GM19099 (cell line): ENCODE results near the gene APLF.

Experiments
- POLR2A ChIP-seq: IDR thresholded peaks from 3 replicates; pipeline ENCODE4 v1.6.1; 2011; ENCODE audit warnings: low read depth; ENCODE audit not compliant: insufficient read length; ENCODE audit errors: extremely low read depth

APLF gene

DNA sequence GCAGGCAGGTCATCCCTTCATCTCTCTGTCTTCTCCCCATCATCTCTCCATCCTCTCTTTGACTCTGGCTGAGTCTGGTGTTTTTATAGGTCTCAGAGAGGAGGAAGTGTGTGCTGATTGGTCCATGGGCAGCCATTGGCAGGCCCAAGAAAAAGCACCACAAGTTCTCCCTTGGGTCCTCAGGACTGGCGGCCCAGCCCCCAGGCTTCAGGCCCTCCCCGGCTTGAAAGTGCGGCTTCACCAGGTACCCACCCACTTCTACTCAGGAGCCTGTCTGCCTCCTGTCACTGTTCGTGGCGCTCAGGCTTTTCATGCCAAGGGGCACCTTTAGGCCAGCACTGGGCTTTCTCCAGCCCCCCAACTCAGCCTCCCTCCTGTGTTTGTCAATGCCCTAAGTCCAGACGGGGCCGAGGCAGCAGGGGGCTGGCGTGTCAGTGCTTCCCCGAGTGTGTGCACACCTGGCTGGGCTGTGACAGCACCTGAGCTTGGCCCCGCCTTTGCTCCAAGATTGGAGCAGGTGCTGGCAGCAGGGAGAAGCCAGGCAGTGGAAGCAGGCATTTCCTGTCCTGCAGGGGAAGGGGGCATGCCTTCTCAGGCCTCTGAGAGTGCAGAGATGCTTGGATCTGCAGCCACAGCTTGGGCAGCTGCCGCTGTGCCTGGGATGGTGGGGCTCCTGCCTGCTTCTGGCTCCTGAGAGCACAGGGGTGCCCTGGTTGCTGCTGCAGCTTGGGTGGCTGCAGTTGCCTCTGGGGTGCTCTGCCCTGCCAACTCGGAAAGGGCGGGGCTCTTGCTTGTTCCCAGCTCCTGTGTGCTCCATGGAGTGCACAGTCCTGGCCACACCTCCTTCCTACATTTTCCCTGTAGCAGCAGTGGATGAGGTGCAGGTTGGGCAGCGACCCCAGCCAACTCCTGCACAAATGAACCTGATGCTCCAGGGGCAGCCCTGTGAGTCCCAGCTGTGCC, 34.4 kb upstream of the APLF start:
- no peak for TF ChIP-seq POLR2A

GRCh38 chr2:68434981-68435380, 32.4 kb upstream of the APLF start:
- TF ChIP-seq POLR2A: no peak

- no peak for TF ChIP-seq POLR2A
Measured at GRCh38 chr2:68435615-68436014, 31.8 kb upstream of the APLF start.

GRCh38 chr2:68436270-68436669, 31.1 kb upstream of the APLF start:
- no peak for TF ChIP-seq POLR2A

DNA sequence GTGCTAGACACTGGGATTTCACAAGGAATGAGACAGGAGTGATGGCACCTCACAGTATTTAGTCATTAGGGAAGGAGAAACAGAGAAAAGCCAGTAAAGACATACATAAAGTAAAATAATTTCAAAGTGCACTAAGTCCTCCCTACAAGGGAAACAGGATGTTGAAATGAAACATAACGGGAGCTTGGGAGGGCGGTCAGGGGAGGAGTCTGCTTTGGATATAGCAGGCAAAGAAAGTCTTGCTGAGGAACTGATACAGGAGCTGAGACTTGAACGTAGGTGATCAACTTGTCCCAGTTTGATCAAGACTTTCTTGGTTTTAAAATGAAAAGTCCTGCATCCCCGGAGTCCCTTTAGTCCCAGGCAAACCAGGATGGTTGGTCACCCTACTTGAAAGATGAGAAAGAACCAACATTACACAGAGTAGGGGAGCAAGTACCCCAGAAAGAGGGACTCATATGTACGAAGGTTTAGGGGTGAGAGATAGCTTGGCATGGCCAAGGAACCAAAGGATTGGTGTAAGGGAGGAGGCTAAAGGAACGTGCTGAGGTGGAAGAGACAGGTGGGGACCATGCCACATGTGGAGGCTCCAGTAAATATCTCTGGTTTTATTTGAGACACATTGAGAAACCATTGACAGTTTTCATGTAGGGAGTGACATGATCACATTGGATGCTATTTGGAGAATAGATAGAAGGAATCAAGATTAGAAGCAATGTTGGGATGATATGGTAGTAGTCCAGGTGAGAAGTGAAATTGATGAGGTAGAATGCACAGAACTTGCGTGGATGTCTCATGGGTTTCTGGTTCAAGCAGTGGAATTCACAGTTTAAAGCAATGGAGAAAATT, 28.7 kb upstream of the APLF start:
- TF ChIP-seq POLR2A: peak; percentile 78

DNA sequence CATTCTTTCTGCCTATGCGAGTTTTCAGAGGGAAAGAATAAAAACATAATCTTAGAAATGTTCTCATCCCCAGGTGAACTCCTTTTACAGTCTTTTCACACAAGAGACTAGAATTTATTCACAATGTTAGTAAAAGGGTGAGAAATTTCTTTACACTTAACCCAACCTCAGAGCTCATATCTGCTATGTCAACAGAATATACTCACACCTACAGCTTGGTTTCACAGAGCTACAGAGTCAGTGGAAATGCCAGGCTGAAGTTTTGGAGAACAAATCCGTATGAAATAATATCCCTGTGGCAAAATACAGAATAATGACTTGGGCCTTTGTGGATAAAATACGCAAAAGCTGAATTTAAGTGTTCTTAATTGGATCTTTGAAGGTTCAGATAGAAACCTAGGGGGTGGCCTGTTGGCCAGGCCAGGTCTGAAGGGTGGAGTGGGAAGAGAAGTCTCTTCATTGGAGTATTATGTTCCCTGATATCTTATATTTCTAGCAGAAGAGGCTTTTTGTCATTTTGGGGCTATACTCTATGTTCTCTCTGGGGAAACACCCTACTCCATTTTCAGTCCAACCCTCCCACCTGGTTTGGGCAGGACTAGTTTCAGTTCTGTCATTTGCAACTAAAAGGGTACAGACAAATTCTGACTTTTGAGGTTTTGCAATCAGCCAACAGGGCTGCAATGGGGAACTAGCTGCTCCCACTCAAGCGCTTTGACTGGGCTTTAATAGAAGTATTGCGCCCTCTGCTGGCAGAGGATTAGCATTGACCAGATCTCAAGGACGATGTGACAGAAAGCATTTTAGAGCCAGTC, 26.0 kb upstream of the APLF start:
- TF ChIP-seq POLR2A: no peak

DNA sequence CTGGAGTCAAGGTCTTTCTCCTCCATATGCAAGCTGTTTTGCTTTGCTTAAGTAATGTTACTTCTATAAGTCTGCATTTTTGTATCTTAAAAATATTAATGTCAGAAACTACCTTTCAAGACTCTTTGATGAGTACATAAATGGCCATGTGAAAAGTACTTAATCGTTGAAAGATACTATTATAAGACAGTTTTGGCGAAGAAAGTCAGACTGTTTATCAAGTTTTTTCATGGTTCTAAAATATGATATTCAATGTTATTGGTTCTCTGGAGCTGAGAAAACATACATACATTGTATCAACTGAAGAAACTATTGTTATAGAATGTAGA, 25.4 kb upstream of the APLF start:
- TF ChIP-seq POLR2A: no peak

DNA sequence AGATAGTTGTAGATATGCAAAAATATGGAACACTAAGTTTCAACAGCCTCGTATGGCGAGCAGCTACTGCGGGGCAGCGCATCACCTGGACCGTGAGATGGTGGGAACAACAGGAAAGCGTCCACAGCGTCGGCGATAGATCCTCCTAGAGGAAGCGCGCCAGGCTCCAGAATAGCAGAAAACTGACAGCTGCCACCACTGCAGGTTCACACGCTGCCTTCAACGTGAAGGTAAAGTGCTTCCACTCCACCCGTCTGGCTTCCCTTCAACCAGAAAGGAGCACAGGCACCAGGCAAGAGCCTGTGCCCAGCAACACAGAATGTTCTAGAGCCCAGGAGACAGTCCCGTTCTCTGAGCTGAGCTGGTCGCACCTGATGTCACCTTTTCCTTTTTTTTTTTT, 20.3 kb upstream of the APLF start:
- no peak for TF ChIP-seq POLR2A

- no peak for TF ChIP-seq POLR2A
Measured at GRCh38 chr2:68448671-68449653, 18.4 kb upstream of the APLF start.

DNA sequence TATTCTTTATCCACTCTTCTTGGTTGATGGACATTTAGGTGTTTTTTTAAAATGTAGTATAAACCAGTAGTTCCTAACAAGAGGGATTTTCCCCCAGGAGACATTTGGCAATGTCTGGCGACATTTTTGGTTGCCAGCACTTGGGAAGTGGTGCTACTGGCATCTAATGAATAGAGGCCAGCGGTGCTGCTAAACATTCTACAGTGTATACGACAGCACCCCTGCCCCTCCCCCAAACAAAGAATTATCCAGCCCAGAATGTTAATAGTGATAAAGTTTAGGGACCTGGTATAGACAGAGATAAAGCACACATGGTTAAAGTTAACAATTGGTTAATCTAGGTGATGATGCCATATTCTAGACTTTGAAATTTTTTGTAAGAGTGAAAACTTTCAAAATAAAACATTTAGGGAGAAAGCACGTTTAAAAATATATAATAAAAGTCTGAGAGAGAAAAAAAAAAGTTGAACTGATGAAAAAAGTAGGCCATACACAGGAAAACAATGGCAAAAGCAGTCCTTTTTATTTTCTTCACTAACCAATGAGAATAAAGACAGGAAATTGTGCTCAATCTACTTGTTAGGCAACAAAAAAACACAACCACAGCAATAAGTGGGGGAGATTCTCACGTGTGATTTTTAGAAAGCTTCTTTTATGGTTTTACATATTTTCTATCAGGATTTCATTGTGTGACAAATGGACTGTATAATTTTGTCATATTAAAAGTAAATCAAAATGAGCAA, 15.1 kb upstream of the APLF start:
- TF ChIP-seq POLR2A: no peak

DNA sequence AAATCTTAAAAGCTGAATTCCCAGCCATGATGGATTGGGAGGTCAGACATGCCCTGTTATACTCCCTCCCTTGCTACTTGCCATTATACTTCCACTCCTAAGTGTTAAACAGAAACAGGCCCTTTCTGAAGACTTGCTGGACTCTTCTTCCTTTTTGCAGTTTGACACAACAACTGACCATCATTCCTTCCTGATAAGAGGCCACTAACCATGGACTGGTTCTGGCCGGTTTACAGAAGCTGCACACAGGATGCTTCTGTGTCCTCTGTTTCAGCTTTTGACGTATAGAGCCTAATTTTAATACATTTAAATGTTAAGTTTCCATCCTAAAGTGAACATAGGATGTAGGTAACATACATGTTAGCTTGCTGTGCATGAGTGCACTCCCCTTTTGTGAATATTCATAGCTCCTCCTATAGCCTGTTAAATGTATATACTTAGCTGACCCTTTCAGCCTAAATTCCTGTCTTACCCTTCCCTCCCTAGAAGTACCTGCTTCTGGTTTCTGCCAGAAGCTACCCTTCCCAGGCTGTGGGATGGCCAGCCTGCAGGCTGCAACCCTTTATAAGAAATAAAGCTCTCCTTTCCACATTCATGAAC, 13.5 kb upstream of the APLF start:
- TF ChIP-seq POLR2A: no peak

DNA sequence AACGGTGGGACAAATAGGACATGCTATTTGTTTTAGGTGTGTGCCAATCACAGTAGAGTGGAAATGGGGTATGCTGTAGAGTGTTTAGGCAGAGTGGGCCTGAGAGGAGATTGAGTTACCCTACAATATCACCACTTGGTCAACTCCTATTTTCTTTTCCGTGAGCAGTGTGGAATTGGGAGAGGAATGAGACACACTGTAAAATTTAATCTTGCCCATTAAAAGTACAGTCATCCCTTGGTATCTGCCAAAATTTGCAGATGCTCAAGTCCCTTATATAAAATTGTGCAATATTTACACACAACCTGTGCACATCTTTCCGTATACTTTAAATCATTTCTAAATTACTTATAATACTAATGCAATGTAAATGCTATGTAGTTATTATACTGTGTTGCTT, 12.7 kb upstream of the APLF start:
- no peak for TF ChIP-seq POLR2A

DNA sequence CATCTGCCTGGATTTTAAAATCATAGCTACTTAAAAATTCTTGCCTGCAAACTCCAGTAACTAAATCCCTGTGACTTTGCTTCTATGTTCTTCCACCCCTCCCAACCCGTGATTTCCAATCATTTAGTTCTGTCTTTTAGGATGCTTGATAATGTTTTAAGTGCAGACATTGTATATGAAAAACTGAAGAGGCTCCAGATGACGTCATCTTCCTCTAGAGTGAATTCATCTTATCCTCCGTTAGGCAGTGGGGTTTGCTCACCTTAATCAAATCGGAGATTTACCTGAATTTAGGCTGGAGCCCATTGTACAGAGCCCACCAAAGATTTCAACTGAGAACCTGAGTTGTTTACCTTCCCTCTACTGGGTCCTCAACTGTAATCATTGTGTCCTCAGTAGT, 11.2 kb upstream of the APLF start:
- no peak for TF ChIP-seq POLR2A
